ENCODE data around the gene ZNF544. TPM values are rescaled to one million over a fixed set of nuclear protein-coding genes. Genes with fewer than 3 reads are reported as not detected.

The ZNF544 gene
- polyA plus RNA-seq, 1 experiment: 33.4 TPM

DNA sequence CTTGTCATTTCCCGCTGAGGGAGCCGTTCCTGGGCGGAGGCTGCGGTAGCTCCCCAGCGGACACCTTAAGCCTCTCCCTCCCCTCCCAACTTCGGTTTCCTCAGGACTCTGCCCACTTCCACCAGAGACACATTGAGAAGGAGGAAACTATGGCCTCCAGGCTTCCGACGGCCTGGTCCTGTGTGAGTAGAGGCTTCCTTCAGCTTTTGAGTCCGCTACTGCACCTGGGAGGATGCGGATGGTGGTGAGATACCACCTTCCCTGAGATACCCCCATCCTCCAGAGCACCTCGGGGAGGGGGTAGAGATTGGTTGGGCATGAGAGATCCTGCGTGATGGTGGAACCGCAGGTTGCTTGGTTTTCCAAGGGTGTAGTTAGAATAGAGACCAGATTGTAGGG, 44.9 kb upstream of the ZNF544 start:
- peak overlapping the region; percentile 82 for H3K4me3 ChIP-seq (ENCODE audit: low read depth, low read length)
- TF ChIP-seq, protein P1, sequence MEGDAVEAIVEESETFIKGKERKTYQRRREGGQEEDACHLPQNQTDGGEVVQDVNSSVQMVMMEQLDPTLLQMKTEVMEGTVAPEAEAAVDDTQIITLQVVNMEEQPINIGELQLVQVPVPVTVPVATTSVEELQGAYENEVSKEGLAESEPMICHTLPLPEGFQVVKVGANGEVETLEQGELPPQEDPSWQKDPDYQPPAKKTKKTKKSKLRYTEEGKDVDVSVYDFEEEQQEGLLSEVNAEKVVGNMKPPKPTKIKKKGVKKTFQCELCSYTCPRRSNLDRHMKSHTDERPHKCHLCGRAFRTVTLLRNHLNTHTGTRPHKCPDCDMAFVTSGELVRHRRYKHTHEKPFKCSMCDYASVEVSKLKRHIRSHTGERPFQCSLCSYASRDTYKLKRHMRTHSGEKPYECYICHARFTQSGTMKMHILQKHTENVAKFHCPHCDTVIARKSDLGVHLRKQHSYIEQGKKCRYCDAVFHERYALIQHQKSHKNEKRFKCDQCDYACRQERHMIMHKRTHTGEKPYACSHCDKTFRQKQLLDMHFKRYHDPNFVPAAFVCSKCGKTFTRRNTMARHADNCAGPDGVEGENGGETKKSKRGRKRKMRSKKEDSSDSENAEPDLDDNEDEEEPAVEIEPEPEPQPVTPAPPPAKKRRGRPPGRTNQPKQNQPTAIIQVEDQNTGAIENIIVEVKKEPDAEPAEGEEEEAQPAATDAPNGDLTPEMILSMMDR (IDR thresholded peaks at IDR 0.05; ENCODE audit: insufficient read depth, low read depth, low read length): no peak
- no peaks in the 10 kb centered on the region for H3K27me3 ChIP-seq (ENCODE audit: control insufficient read depth, insufficient read depth, low read length)
- DNase-seq (ENCODE audit: low read depth): no peak
- H3K36me3 ChIP-seq (ENCODE audit: control insufficient read depth, insufficient read depth, low read length): peaks cover 13% of the 10 kb centered on the region
- POLR2A ChIA-PET: no interaction called here
- CTCF ChIA-PET: interaction anchor here (0.9 to 1.3 kb wide), 2 partner anchors 13 to 29 kb away, joined by 3 read pairs; no protein-coding TSS in a partner anchor

DNA sequence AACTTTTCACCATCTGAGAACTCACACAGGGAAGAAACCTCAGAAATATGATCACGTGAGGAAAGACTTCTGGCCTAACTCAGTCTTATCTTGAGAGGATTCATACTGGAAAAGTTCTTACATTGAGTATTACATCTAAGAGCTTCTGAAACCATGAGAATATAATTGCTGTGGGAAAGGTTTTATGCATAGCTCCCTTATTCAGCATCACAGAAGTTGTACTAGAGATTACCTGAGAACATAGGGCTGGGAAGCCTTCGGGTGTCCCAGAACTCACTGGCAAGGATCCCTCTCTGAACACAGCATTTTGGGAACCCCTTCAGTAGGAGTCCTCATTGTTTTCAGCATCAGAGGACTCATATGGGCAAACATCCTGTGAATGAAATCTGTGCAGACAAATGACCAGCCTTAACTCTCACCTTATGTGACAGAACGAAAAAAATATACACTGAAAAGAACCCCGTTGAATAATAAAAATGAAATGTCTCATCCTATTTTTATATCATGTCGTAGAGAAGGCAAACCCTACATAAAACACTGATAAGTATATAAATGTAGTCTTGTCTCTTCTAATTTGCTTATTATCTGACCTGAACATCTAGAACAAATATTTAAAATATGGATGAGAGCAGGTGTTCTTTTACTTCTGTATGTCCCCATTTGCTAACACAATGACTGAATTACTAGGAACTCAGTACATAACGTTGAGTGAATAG, 31.7 kb upstream of the ZNF544 start:
- POLR2A ChIA-PET: no interaction called here
- CTCF ChIA-PET: interaction anchor here (1.2 to 1.3 kb wide), 2 partner anchors 9 to 14 kb away, joined by 3 to 6 read pairs; no protein-coding TSS in a partner anchor
- H3K4me3 ChIP-seq (ENCODE audit: low read depth, low read length): no peak overlapping the region
- TF ChIP-seq, protein P1 (IDR thresholded peaks at IDR 0.05; ENCODE audit: insufficient read depth, low read depth, low read length): no peak
- DNase-seq (ENCODE audit: low read depth): no peak
- no peaks in the 10 kb centered on the region for H3K27me3 ChIP-seq (ENCODE audit: control insufficient read depth, insufficient read depth, low read length)
- peaks cover 15% of the 10 kb centered on the region for H3K36me3 ChIP-seq (ENCODE audit: control insufficient read depth, insufficient read depth, low read length)

DNA sequence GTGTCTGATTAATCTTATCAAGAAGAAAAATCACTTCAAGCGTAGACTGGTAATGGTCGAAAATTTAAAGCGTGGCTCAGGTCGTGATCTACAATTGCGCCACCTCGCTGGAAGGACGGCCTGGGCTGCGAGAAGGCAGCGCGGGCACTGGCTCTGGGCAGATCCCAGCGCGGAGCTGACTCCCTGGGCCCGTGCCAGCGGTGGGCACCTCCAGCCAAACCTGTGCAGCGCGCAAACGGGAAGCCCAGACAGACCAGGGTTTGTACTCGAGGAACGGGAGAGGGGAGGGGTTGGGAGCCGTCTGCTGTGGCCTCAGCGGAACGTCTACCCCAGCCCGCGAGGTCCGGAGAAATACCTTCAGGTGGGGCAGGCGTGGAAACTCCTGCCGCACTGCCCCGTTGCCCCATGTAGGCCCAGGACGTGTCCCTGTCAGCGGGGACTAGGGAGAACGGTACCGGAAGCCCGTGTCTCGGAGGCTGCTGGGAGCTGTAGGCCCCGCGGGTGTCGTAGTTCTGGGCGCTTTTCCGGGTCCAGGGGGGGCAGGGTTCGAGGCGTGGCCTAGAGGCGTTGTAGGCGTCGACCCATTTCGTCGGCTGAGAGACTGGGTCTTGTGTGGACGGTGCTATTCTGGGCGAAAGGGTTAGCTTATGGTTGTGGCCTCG, 24.8 kb upstream of the ZNF544 start:
- no peak for DNase-seq (ENCODE audit: low read depth)
- TF ChIP-seq, protein P1 (IDR thresholded peaks at IDR 0.05; ENCODE audit: insufficient read depth, low read depth, low read length): no peak
- no peaks in the 10 kb centered on the region for H3K27me3 ChIP-seq (ENCODE audit: control insufficient read depth, insufficient read depth, low read length)
- peaks cover 22% of the 10 kb centered on the region for H3K36me3 ChIP-seq (ENCODE audit: control insufficient read depth, insufficient read depth, low read length)
- no peak overlapping the region for H3K4me3 ChIP-seq (ENCODE audit: low read depth, low read length)
- ChIA-PET POLR2A (no interaction called here), CTCF (no interaction called here)

DNA sequence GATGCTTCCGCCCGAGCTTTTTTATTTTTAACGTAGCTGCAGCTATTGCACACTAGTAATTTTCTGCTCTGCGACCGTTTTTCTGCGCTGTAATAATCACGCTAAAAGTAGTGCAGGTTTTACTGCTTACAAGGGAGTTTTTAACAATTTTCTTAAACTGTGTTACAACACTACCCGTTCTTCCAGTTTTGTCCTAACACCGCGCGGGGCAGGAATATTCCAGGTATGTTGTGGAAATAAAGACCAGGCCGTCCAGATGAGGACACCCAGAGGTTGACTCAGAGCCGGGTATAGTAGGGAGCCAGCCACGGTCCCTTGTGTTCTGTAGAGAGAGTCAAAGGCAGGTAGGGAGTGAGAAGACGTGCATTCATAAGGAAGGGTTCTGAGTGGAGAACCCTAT, 24.1 kb upstream of the ZNF544 start:
- ChIA-PET POLR2A (no interaction called here), CTCF (no interaction called here)
- H3K36me3 ChIP-seq (ENCODE audit: control insufficient read depth, insufficient read depth, low read length): peaks cover 23% of the 10 kb centered on the region
- TF ChIP-seq, protein P1 (IDR thresholded peaks at IDR 0.05; ENCODE audit: insufficient read depth, low read depth, low read length): no peak
- H3K4me3 ChIP-seq (ENCODE audit: low read depth, low read length): no peak overlapping the region
- H3K27me3 ChIP-seq (ENCODE audit: control insufficient read depth, insufficient read depth, low read length): no peaks in the 10 kb centered on the region
- DNase-seq (ENCODE audit: low read depth): no peak

DNA sequence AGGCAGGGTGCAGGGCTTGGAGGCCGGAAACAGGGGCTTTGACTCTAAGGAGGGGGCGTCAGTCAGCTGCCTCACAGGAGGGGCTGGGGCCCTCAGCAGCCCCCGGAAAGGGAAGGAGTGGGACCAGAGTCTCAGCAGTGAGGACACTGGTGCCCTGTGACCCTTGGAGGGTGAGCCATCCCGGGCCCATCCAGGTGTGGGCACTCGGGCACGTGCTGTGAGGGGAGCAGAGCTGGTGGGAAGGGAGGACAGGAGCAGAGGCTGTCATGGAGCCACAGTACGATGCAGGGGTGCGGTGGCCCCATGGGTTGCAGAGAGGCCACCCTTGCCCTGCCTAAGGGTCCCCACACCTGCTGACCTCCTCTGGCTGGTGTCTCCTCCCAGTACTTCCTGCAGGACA, 19.1 kb upstream of the ZNF544 start:
- Histone ChIP-seq H3K27me3 (ENCODE audit: control insufficient read depth, insufficient read depth, low read length) (no peaks in the 10 kb centered on the region), H3K4me3 (ENCODE audit: low read depth, low read length) (no peak overlapping the region), H3K36me3 (ENCODE audit: control insufficient read depth, insufficient read depth, low read length) (peaks cover 49% of the 10 kb centered on the region)
- DNase-seq (ENCODE audit: low read depth): no peak
- CTCF ChIA-PET: interaction anchor here (0.7 kb wide), 1 partner anchor 20 kb away, joined by 3 read pairs; no protein-coding TSS in a partner anchor
- POLR2A ChIA-PET: no interaction called here
- TF ChIP-seq, protein P1 (IDR thresholded peaks at IDR 0.05; ENCODE audit: insufficient read depth, low read depth, low read length): no peak

Data from BJ (cell line).